HG02938 (cell line): ENCODE results near the gene S100A1.

Experiments
- ATAC-seq: cut with Tn5 transposase; IDR thresholded peaks from one replicate; pipeline ENCODE4 v1.9.1; 2021; ENCODE audit warnings: mild to moderate bottlenecking, moderate library complexity; ENCODE audit not compliant: unreplicated experiment

Gene S100A1

DNA sequence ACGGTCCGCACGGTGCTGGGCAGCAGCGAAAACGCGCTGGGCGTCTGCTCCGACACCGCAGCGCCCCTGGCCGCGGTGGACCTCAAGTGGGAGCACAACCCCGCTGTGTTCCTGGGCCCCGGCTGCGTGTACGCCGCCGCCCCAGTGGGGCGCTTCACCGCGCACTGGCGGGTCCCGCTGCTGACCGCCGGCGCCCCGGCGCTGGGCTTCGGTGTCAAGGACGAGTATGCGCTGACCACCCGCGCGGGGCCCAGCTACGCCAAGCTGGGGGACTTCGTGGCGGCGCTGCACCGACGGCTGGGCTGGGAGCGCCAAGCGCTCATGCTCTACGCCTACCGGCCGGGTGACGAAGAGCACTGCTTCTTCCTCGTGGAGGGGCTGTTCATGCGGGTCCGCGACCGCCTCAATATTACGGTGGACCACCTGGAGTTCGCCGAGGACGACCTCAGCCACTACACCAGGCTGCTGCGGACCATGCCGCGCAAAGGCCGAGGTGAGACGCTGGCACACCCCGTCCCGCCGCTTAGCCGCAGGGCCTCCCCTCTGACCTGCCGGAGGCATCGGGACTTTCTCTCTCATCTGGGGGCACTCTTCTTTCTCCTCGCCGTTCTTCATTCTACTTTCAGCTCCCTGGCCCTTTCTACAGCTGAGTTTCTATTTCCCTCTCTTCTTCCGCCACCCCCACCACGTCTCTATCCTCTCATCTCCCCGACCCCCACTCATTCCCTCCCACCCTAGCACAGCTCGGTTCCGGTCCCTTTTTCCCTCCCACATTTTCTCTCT lies 51.3 kb downstream of the S100A1 start:
- ATAC-seq = no peak

DNA sequence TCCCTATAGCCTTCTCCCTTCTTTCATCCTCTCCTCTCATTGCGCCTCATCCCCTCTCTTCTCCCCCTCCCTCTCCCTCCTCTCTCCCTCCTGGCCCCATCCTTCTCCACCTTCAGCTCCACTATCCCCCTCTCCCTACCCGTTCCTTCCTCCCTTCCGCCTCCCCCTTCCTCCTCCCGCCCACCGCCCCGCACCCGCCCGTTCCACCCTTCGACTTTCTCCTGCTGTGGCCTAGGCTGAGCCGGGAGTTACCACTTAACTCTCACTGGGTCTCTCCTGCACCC lies 51.8 kb downstream of the S100A1 start:
- ATAC-seq = no peak
